RWPE2 (cell line): ENCODE measurements around the gene CHST1.

ENCODE experiments used
- ATAC-seq: fragments of 200-7000 bp; cut with Tn5 transposase; 3 replicates; pipeline ENCODE4 v1.9.1; 2021; ENCODE audit warnings: low read depth
- DNase-seq: peaks from one replicate; pipeline ENCODE4 v3.0.0-alpha.2; 2020; ENCODE audit warnings: low spot score
- H3K27ac ChIP-seq: fragments of 450-650 bp; 2 replicates; pipeline ENCODE4 v1.5.1; 2017; ENCODE audit warnings: mild to moderate bottlenecking; ENCODE audit not compliant: poor library complexity, severe bottlenecking
- H3K27me3 ChIP-seq: fragments of 250-450 bp; sonication (Bioruptor Pico); 2 replicates; pipeline ENCODE4 v1.5.1; 2021; ENCODE audit warnings: mild to moderate bottlenecking, moderate library complexity; ENCODE audit not compliant: insufficient read depth, poor library complexity, severe bottlenecking
- H3K36me3 ChIP-seq: fragments of 250-450 bp; sonication (Bioruptor Pico); 2 replicates; pipeline ENCODE4 v1.5.1; 2020; ENCODE audit warnings: low read depth, mild to moderate bottlenecking, moderate library complexity
- H3K4me1 ChIP-seq: fragments of 250-450 bp; sonication (Bioruptor Pico); 2 replicates; pipeline ENCODE4 v1.5.1; 2021; ENCODE audit warnings: mild to moderate bottlenecking, moderate library complexity; ENCODE audit not compliant: insufficient read depth, poor library complexity, severe bottlenecking
- H3K4me3 ChIP-seq: fragments of 250-450 bp; sonication (Bioruptor Pico); 2 replicates; pipeline ENCODE4 v1.5.1; 2021; ENCODE audit warnings: mild to moderate bottlenecking, moderate library complexity; ENCODE audit not compliant: severe bottlenecking
- H3K9me3 ChIP-seq: fragments of 250-450 bp; sonication (Bioruptor Pico); 2 replicates; pipeline ENCODE4 v1.5.1; 2021; ENCODE audit warnings: mild to moderate bottlenecking, moderate library complexity; ENCODE audit not compliant: severe bottlenecking
- CTCF ChIP-seq: fragments of 450-650 bp; IDR thresholded peaks from one replicate; pipeline ENCODE4 v1.5.1; 2017; ENCODE audit warnings: mild to moderate bottlenecking, moderate library complexity; ENCODE audit not compliant: poor library complexity, severe bottlenecking

Gene CHST1

DNA sequence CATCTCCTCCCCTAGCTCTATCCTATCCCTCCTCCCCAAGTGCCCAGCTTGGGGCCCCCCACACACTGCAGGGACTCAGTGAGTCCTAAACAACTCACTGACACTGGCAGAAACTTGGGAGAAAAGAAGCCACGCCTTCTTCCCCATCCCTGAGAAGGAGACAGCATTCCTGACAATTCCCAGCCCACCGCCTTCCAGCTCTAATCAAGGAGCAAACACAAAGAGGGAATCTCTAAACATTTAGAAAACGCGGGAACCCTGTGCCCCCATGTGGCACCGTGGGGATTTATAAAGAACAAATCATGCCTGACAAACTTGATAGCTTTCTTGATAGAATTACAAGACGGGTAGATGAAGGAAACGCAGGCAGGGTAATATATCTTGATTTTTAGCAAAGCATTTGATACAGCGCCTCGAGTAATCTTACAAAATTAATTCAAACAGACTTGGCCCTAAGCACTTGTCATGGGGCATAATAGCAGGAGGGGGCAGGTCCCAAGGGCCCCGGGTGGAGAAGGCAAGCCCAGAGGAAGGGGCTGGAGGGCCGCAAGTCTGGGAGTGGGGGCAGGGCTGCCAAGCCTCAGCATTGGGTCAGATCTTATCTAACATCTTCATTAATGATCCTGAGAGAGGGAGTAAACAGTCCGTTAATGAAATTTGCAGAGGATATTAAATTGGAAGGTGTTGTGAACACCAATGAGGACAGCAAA lies 4.5 kb downstream of the CHST1 start:
- no peak for TF ChIP-seq CTCF
- H3K27me3 ChIP-seq = peaks cover 49% of the 10 kb centered on the region

DNA sequence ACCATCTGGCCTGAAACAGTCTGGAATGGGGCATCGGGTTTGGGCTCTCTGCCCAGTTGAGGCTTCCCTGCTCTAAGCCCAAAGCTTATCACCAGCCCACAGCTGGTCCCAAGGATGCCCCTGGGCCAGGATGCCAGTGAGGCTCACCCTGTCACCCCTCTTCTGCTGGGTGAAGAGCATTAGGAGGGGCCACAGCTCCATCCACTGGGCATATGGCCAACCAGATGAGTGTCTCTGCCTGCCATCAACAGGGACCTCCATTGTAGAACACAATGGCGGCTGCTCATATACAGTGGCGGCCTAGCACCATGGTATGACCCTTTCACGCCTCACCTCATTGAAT lies 5.6 kb downstream of the CHST1 start:
- peaks cover 44% of the 10 kb centered on the region for H3K27me3 ChIP-seq
- DNase-seq = no peak

More for the DNA sequence above, 4.5 kb downstream of the CHST1 start:
- no peaks in the 10 kb centered on the region for H3K9me3 ChIP-seq
- H3K4me3 ChIP-seq = no peak overlapping the region
- H3K27ac ChIP-seq = no peak overlapping the region
- H3K4me1 ChIP-seq = no peaks in the 10 kb centered on the region
- no peak for ATAC-seq
- H3K36me3 ChIP-seq = no peaks in the 10 kb centered on the region
- DNase-seq = no peak

GRCh38 chr11:45659031-45659817 lies 6.2 kb downstream of the CHST1 start:
- no peak overlapping the region for H3K27ac ChIP-seq
- no peak for ATAC-seq
- no peak for TF ChIP-seq CTCF

More for the DNA sequence above, 5.6 kb downstream of the CHST1 start:
- Histone ChIP-seq H3K4me1 (no peaks in the 10 kb centered on the region), H3K4me3 (no peak overlapping the region), H3K9me3 (no peaks in the 10 kb centered on the region), H3K27ac (no peak overlapping the region), H3K36me3 (no peaks in the 10 kb centered on the region)
- ATAC-seq = no peak
- TF ChIP-seq CTCF = no peak

DNA sequence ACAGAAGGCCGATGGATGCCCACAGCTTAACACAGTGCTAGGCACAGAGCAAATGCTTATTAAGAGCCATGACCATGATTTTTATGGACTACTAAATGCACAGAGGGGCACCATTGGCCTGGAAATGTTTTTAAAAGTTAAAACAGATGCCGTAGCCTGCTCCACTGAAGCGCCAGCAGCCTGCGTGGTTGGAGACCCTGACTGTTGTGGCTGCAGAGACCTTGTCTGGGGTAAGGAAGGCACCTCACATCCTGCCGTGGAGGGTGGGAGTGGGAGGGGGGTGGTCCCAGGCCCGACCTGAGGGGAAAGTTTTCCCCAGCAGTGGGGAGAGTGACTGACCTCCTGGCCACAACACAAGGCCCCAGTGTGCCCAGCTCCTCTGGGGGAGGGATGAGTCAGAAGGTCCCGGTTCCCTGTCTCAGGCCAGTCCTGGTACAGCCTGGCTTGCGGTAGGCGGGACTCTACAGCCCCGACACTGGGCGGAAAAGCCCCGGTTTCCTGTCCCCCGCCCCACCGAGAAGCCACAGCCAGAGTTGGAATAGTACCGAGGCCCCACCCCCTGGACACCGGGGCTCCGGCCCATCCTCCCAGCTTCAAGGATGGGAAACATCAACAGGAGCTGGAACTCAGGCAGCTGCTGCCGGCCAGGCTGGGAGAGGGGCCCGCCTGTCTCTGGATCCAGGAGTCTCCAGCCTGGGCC lies 7.0 kb downstream of the CHST1 start:
- DNase-seq = peak; percentile 64
- H3K4me1 ChIP-seq = no peaks in the 10 kb centered on the region

More at GRCh38 chr11:45659031-45659817, 6.2 kb downstream of the CHST1 start:
- peaks cover 38% of the 10 kb centered on the region for H3K27me3 ChIP-seq
- H3K4me1 ChIP-seq = no peaks in the 10 kb centered on the region
- H3K4me3 ChIP-seq = no peak overlapping the region
- peak; percentile 31 for DNase-seq
- no peaks in the 10 kb centered on the region for H3K9me3 ChIP-seq
- no peaks in the 10 kb centered on the region for H3K36me3 ChIP-seq

More for the DNA sequence above, 7.0 kb downstream of the CHST1 start:
- H3K9me3 ChIP-seq = no peaks in the 10 kb centered on the region
- H3K27me3 ChIP-seq = peaks cover 30% of the 10 kb centered on the region
- H3K4me3 ChIP-seq = no peak overlapping the region
- H3K36me3 ChIP-seq = no peaks in the 10 kb centered on the region
- TF ChIP-seq CTCF = no peak
- peak; percentile 45; the same call in 2 of the 3 replicates for ATAC-seq
- no peak overlapping the region for H3K27ac ChIP-seq
